ENCODE results near the gene OR10V1. TPM values are rescaled to one million over a fixed set of nuclear protein-coding genes. Genes with fewer than 3 reads are reported as not detected.
A peak's percentile ranks its signal among the peaks of the same experiment; 100 is the strongest.

Gene OR10V1
- total RNA-seq, 1 experiment from 2014 or later, result not detected

GRCh38 chr11:59708537-59708936 lies 5.1 kb downstream of the OR10V1 start:
- Histone ChIP-seq H3K4me2 (no peak overlapping the region), H3K9me3 (ENCODE audit: insufficient read depth, low read depth) (no peaks in the 10 kb centered on the region), H3K27me3 (ENCODE audit: insufficient read depth, low read depth) (no peaks in the 10 kb centered on the region), H3K79me2 (ENCODE audit: low read depth) (no peaks in the 10 kb centered on the region), H3K36me3 (ENCODE audit: low read depth) (no peaks in the 10 kb centered on the region), H4K20me1 (ENCODE audit: insufficient read depth) (no peaks in the 10 kb centered on the region), H2AFZ (no peak overlapping the region), H3K4me1 (replicated peaks; ENCODE audit: insufficient read depth) (peaks cover 22% of the 10 kb centered on the region), H3K4me3 (no peak overlapping the region), H3K27ac (no peak overlapping the region), H3F3A (ENCODE audit: insufficient read depth, low read depth) (peaks cover 28% of the 10 kb centered on the region; the same call in 1 of the 2 replicates), H3K9me2 (ENCODE audit: insufficient read depth) (no peaks in the 10 kb centered on the region)
- ChIA-PET CTCF (no interaction called here), POLR2A (ENCODE audit: unreplicated experiment) (no interaction called here)
- TF ChIP-seq CTCF (conservative IDR thresholded peaks at IDR 0.05) (no peak), EZH2 (IDR thresholded peaks at IDR 0.05; ENCODE audit: low read depth) (no peak)
- no peak for DNase-seq
- BruUV-seq (replicated peaks), result no TSS peak
- intact Hi-C loops (cut with micrococcal nuclease; ENCODE audit: unreplicated experiment), result no loop called here

- BruUV-seq (replicated peaks), result no TSS peak
- H3K79me2 ChIP-seq (ENCODE audit: low read depth), result no peaks in the 10 kb centered on the region
- no peak for DNase-seq
- H3F3A ChIP-seq (ENCODE audit: insufficient read depth, low read depth), result peaks cover 28% of the 10 kb centered on the region; the same call in 1 of the 2 replicates
- H4K20me1 ChIP-seq (ENCODE audit: insufficient read depth), result no peaks in the 10 kb centered on the region
- no peak overlapping the region for H2AFZ ChIP-seq
- H3K9me3 ChIP-seq (ENCODE audit: insufficient read depth, low read depth), result no peaks in the 10 kb centered on the region
- POLR2A ChIA-PET (ENCODE audit: unreplicated experiment), result no interaction called here
- H3K27ac ChIP-seq, result peak overlapping the region; percentile 56
- H3K9me2 ChIP-seq (ENCODE audit: insufficient read depth), result no peaks in the 10 kb centered on the region
- H3K4me3 ChIP-seq, result no peak overlapping the region
- H3K4me2 ChIP-seq, result peak overlapping the region; percentile 58
- peaks cover 22% of the 10 kb centered on the region for H3K4me1 ChIP-seq (replicated peaks; ENCODE audit: insufficient read depth)
- CTCF ChIA-PET, result no interaction called here
- H3K27me3 ChIP-seq (ENCODE audit: insufficient read depth, low read depth), result no peaks in the 10 kb centered on the region
- intact Hi-C loops (cut with micrococcal nuclease; ENCODE audit: unreplicated experiment), result loop anchor here (1.0 kb wide), 1 partner anchor 37 kb away; no protein-coding TSS in a partner anchor
- TF ChIP-seq CTCF (conservative IDR thresholded peaks at IDR 0.05), result no peak
- TF ChIP-seq EZH2 (IDR thresholded peaks at IDR 0.05; ENCODE audit: low read depth), result no peak
- H3K36me3 ChIP-seq (ENCODE audit: low read depth), result no peaks in the 10 kb centered on the region
These were observed 6.3 kb downstream of the OR10V1 start for GRCh38 chr11:59707371-59707770.

- Histone ChIP-seq H3K9me2 (ENCODE audit: insufficient read depth) (no peaks in the 10 kb centered on the region), H2AFZ (peak overlapping the region; percentile 11; the same call in 1 of the 2 replicates), H3K79me2 (ENCODE audit: low read depth) (no peaks in the 10 kb centered on the region), H3K4me1 (replicated peaks; ENCODE audit: insufficient read depth) (peaks cover 22% of the 10 kb centered on the region), H4K20me1 (ENCODE audit: insufficient read depth) (no peaks in the 10 kb centered on the region), H3K36me3 (ENCODE audit: low read depth) (no peaks in the 10 kb centered on the region), H3F3A (ENCODE audit: insufficient read depth, low read depth) (peaks cover 28% of the 10 kb centered on the region; the same call in 1 of the 2 replicates), H3K9me3 (ENCODE audit: insufficient read depth, low read depth) (no peaks in the 10 kb centered on the region), H3K4me2 (peak overlapping the region; percentile 58), H3K4me3 (peak overlapping the region; percentile 17; the same call in 1 of the 2 replicates), H3K27me3 (ENCODE audit: insufficient read depth, low read depth) (no peaks in the 10 kb centered on the region), H3K27ac (peak overlapping the region; percentile 63)
- intact Hi-C loops (cut with micrococcal nuclease; ENCODE audit: unreplicated experiment), result loop anchor here (1.0 kb wide), 1 partner anchor 36 kb away; no protein-coding TSS in a partner anchor
- no TSS peak for BruUV-seq (replicated peaks)
- POLR2A ChIA-PET (ENCODE audit: unreplicated experiment), result no interaction called here
- TF ChIP-seq EZH2 (IDR thresholded peaks at IDR 0.05; ENCODE audit: low read depth), result no peak
- no peak for TF ChIP-seq CTCF (conservative IDR thresholded peaks at IDR 0.05)
- DNase-seq, result peak; percentile 78 to 98
- CTCF ChIA-PET, result interaction anchor here (0.5 kb wide), 1 partner anchor 440 kb away, joined by 4 read pairs; no protein-coding TSS in a partner anchor
These were observed 6.9 kb downstream of the OR10V1 start for GRCh38 chr11:59706518-59707285.
